Measurements from ENCODE around the gene KRTAP19-2.
"Not testable (repeated sequence)": the region's sequence is repeated elsewhere in the genome, so short reads cannot be mapped to it uniquely, and the experiment has no call there.

Gene KRTAP19-2

GRCh38 chr21:30487336-30487735 is at the start of gene KRTAP19-2:
KRTAP19-2 (minus strand) TSS chr21:30487436; CDS start chr21:30487348, 88 bp downstream.
- Histone ChIP-seq H3K9ac (ENCODE audit: low read depth, low read length) (no peak within 1 kb of the TSS), H3K36me3 (ENCODE audit: insufficient read depth, low read length) (no peaks in the 10 kb centered on the region; the same call in 1 of the 2 replicates), H3K4me1 (ENCODE audit: insufficient read depth, low read length) (no peaks in the 10 kb centered on the region), H3K9me3 (ENCODE audit: control insufficient read depth, insufficient read depth, low read length) (peaks cover 7% of the 10 kb centered on the region; the same call in 1 of the 2 replicates)

GRCh38 chr21:30518876-30519275 is 31.6 kb upstream of the KRTAP19-2 start:
- no peaks in the 10 kb centered on the region; the same call in 1 of the 2 replicates for H3K9me3 ChIP-seq (ENCODE audit: control insufficient read depth, insufficient read depth, low read length)

DNA sequence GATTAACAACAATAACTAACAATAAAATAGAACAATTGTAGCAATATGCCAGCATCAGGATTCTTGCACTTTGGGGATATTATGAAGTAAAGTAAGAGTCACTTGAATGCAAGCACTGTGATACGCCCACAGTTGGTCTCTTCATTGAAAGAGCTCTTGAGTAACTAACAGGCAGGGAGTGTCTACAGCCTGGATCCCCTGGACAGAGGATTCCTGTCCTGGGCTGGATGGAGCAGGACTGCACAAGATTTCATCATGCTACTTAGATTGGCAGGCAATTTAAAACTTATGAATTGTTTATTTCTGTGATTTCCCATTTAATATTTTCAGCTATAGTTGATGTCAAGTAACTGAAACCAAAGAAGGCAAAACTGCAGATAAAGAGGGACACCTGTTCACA is 28.4 kb upstream of the KRTAP19-2 start:
- no peaks in the 10 kb centered on the region; the same call in 1 of the 2 replicates for H3K9me3 ChIP-seq (ENCODE audit: control insufficient read depth, insufficient read depth, low read length)
- no peaks in the 10 kb centered on the region for H3K4me1 ChIP-seq (ENCODE audit: insufficient read depth, low read length)
- H3K9ac ChIP-seq (ENCODE audit: low read depth, low read length), result no peak overlapping the region
- H3K36me3 ChIP-seq (ENCODE audit: insufficient read depth, low read length), result no peaks in the 10 kb centered on the region

More at GRCh38 chr21:30518876-30519275, 31.6 kb upstream of the KRTAP19-2 start:
- Histone ChIP-seq H3K9ac (ENCODE audit: low read depth, low read length) (no peak overlapping the region), H3K4me1 (ENCODE audit: insufficient read depth, low read length) (no peaks in the 10 kb centered on the region), H3K36me3 (ENCODE audit: insufficient read depth, low read length) (no peaks in the 10 kb centered on the region)

DNA sequence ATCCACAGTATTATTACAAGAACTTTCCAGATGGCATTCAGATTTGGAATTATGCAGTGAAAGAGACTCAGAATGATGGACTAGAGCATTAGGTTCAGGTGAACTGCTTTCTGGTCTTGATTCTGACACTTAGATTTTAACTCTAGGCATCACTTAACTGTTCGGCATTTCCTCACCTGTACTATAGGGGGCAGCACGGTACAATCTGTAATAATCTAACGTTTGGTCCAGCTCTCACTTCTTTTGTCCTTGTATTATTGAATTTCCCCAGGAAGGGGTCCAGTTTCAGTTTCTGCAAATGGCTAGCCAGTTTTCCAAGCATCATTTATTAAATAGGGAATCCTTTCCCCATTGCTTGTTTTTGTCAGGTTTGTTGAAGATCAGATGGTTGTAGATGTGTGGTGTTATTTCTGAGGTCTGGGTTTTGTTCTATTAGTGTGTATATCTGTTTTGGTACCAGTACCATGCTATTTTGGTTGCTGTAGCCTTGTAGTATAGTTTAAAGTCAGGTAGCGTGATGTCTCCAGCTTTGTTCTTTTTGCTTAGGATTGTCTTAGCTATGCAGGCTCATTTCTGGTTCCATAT is 18.5 kb upstream of the KRTAP19-2 start:
- not testable (repeated sequence) for H3K9me3 ChIP-seq (ENCODE audit: control insufficient read depth, insufficient read depth, low read length); H3K9ac ChIP-seq (ENCODE audit: low read depth, low read length); H3K36me3 ChIP-seq (ENCODE audit: insufficient read depth, low read length); H3K4me1 ChIP-seq (ENCODE audit: insufficient read depth, low read length)

DNA sequence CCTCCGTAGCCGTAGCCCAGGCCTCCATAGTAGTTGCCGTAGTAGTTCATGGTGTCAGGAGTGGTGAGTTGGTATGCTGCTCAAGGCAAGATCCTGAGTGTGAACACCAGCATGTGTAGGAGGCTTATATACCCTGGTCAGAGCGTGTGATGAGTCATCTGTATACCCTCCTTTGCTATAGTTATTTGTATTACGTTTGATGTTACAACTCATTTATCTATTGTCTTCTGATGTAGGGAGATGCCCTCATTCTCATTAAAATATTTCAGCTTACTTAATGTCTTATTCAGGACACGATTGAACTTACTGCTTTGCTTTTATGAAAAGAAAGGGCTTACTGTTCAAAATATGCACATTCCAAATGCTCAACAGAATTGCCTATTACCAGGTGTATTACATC is 14.8 kb upstream of the KRTAP19-2 start, which contains the start of gene KRTAP19-5:
Gene KRTAP19-5, minus strand, starts transcription at position 101 of the 400 bp plus-strand sequence. Its CDS starts 51 bp downstream, at position 50.
- Histone ChIP-seq H3K9ac (ENCODE audit: low read depth, low read length) (no peak within 1 kb of the TSS), H3K9me3 (ENCODE audit: control insufficient read depth, insufficient read depth, low read length) (no peaks in the 10 kb centered on the region), H3K36me3 (ENCODE audit: insufficient read depth, low read length) (no peaks in the 10 kb centered on the region), H3K4me1 (ENCODE audit: insufficient read depth, low read length) (no peaks in the 10 kb centered on the region)

DNA sequence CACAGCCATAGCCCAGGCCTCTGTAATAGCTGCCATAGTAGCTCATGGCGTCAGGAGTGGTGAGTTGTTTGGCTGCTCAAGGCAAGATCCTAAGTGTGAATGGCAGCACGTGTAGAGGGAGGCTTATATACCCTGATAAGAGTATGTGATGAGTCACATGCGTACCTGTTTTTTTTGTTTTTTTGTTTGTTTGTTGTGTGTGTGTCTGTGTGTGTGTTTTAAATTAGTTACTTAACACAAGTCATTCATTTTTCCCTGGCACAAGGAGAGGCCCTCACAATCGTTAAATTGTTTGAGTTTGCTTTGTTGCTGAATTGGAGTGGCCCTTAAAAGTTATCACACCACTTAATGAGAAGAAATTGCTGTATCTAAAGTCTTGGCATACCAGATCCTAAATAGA is 9.8 kb upstream of the KRTAP19-2 start, which contains the start of gene KRTAP19-4:
Gene KRTAP19-4, minus strand, starts transcription at position 101 of the 400 bp plus-strand sequence. Its CDS starts 55 bp downstream, at position 46.
- H3K9ac ChIP-seq (ENCODE audit: low read depth, low read length), result no peak within 1 kb of the TSS
- H3K9me3 ChIP-seq (ENCODE audit: control insufficient read depth, insufficient read depth, low read length), result no peaks in the 10 kb centered on the region
- H3K36me3 ChIP-seq (ENCODE audit: insufficient read depth, low read length), result no peaks in the 10 kb centered on the region
- no peaks in the 10 kb centered on the region for H3K4me1 ChIP-seq (ENCODE audit: insufficient read depth, low read length)

DNA sequence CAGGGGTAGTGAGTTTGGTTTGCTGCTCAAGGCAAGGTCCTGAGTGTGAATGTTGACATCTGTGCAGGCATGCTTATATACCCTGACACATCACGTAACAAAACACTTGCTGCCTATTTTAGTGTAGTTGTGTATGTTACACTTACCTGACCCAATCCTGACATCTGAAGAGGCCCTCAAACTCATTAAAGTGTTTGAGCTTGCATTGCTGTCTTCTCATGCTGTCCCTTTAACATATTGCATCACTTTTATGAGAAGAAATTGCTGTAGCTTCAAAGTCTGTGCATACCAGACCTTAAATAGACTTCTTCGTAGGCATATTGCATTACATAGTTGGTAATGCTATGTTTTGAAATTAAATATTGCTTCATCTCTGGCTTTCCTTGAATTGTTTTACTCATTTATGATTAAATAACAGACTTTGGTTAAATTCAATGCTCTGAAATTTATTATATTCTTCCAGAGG is 4.8 kb upstream of the KRTAP19-2 start, which contains the start of gene KRTAP19-3:
Gene KRTAP19-3, minus strand, starts transcription at position 51 of the 466 bp plus-strand sequence. CDS start 56 bp downstream, outside the sequence.
- Histone ChIP-seq H3K9ac (ENCODE audit: low read depth, low read length) (no peak within 1 kb of the TSS), H3K9me3 (ENCODE audit: control insufficient read depth, insufficient read depth, low read length) (no peaks in the 10 kb centered on the region), H3K4me1 (ENCODE audit: insufficient read depth, low read length) (no peaks in the 10 kb centered on the region), H3K36me3 (ENCODE audit: insufficient read depth, low read length) (no peaks in the 10 kb centered on the region)

GRCh38 chr21:30486180-30486579 is 1.1 kb downstream of the KRTAP19-2 start:
- H3K36me3 ChIP-seq (ENCODE audit: insufficient read depth, low read length), result no peaks in the 10 kb centered on the region; the same call in 1 of the 2 replicates
- H3K9ac ChIP-seq (ENCODE audit: low read depth, low read length), result no peak overlapping the region
- peaks cover 7% of the 10 kb centered on the region; the same call in 1 of the 2 replicates for H3K9me3 ChIP-seq (ENCODE audit: control insufficient read depth, insufficient read depth, low read length)
- H3K4me1 ChIP-seq (ENCODE audit: insufficient read depth, low read length), result no peaks in the 10 kb centered on the region

DNA sequence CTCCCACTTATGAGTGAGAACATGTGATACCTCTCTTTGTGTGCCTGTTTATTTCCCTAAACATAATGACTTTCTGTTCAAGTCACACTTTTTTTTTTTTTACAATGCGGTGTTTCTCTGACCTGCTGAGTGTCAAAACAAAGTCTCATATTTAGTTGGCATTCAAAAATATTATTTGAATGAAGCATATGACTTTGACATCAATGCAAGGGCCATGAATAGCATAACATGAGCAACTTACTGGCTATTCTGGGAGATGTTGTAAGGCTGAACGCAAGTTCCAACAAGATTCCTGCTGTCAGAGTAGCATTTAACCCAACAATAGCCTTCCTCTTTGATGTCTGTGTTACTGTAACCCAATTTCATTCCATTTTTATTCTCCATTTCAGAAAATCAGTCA is 5.1 kb downstream of the KRTAP19-2 start:
- H3K4me1 ChIP-seq (ENCODE audit: insufficient read depth, low read length), result no peaks in the 10 kb centered on the region
- H3K36me3 ChIP-seq (ENCODE audit: insufficient read depth, low read length), result no peaks in the 10 kb centered on the region; the same call in 1 of the 2 replicates
- peaks cover 7% of the 10 kb centered on the region; the same call in 1 of the 2 replicates for H3K9me3 ChIP-seq (ENCODE audit: control insufficient read depth, insufficient read depth, low read length)
- no peak overlapping the region for H3K9ac ChIP-seq (ENCODE audit: low read depth, low read length)

- H3K4me1 ChIP-seq (ENCODE audit: insufficient read depth, low read length), result no peaks in the 10 kb centered on the region
Observed at GRCh38 chr21:30480145-30480544, 7.1 kb downstream of the KRTAP19-2 start, which contains the start of gene KRTAP19-1. KRTAP19-1 (minus strand) TSS chr21:30480367; CDS start chr21:30480317, 50 bp downstream.

GRCh38 chr21:30479259-30479658 is 8.0 kb downstream of the KRTAP19-2 start:
- no peaks in the 10 kb centered on the region; the same call in 1 of the 2 replicates for H3K9me3 ChIP-seq (ENCODE audit: control insufficient read depth, insufficient read depth, low read length)
- H3K4me1 ChIP-seq (ENCODE audit: insufficient read depth, low read length), result no peaks in the 10 kb centered on the region
- no peaks in the 10 kb centered on the region for H3K36me3 ChIP-seq (ENCODE audit: insufficient read depth, low read length)
- H3K9ac ChIP-seq (ENCODE audit: low read depth, low read length), result no peak overlapping the region

More at GRCh38 chr21:30480145-30480544, 7.1 kb downstream of the KRTAP19-2 start, which contains the start of gene KRTAP19-1:
- H3K9ac ChIP-seq (ENCODE audit: low read depth, low read length), result no peak within 1 kb of the TSS
- H3K9me3 ChIP-seq (ENCODE audit: control insufficient read depth, insufficient read depth, low read length), result no peaks in the 10 kb centered on the region; the same call in 1 of the 2 replicates
- no peaks in the 10 kb centered on the region for H3K36me3 ChIP-seq (ENCODE audit: insufficient read depth, low read length)

DNA sequence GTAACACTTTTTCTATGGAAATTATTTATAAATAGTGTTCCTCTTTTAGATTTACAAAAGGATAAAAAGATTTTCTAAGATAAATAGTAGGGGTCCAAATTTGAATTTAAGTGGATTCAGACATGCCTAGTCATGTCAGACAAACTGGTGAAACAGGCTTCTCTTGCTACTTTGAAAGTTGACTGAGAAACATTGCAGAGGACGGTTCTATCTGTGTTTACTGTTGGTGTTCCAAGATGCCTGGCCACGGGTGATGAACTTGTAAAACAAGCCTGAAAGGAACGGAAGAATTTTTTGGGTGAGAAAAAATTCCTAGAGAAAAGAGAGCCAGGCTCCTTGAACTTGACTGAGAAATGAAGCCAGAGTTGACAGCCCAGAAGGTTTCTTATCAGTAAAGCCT is 9.2 kb downstream of the KRTAP19-2 start:
- no peaks in the 10 kb centered on the region for H3K4me1 ChIP-seq (ENCODE audit: insufficient read depth, low read length)
- no peak overlapping the region for H3K9ac ChIP-seq (ENCODE audit: low read depth, low read length)
- no peaks in the 10 kb centered on the region for H3K36me3 ChIP-seq (ENCODE audit: insufficient read depth, low read length)
- H3K9me3 ChIP-seq (ENCODE audit: control insufficient read depth, insufficient read depth, low read length), result no peaks in the 10 kb centered on the region

DNA sequence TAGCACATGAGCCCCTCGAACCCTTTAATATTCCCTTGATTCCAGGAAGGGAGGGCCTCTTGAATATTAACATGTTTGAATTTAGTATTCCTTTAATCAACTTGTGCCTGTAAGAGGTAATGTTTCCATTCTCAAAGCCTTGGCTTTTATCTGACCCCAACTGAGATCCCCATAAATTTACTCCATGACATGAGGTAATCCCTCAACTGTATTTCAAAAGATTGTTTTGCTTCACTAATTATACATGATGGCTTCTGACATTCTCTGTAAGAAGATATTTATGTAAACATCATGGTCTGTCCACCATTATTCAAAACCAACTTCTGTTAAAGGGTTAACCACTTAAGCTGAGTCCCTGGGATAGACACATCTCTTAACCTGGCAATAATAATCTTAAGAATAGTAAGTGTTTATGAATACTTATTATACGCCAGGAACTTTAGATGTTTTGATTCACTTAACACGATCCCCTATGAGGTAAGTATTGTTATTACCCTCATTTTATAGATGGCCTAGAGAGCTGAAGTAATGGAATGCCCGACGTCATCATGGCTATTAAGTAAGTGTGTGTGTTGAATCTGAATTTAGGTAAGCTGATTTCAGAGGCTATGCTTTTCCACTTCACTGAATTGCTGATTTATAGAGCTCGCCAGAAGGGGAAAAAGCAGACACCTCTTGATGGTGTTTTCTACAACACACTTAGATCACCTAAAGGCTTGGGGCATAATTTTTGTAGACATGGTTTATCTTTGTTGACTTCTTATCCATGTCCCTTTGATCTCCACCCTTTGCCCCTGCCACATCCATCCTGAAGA is 18.1 kb downstream of the KRTAP19-2 start:
- H3K36me3 ChIP-seq (ENCODE audit: insufficient read depth, low read length), result no peaks in the 10 kb centered on the region
- no peaks in the 10 kb centered on the region for H3K4me1 ChIP-seq (ENCODE audit: insufficient read depth, low read length)
- no peaks in the 10 kb centered on the region for H3K9me3 ChIP-seq (ENCODE audit: control insufficient read depth, insufficient read depth, low read length)
- no peak overlapping the region for H3K9ac ChIP-seq (ENCODE audit: low read depth, low read length)

GRCh38 chr21:30463713-30464112 is 23.5 kb downstream of the KRTAP19-2 start:
- no peak overlapping the region for H3K9ac ChIP-seq (ENCODE audit: low read depth, low read length)
- H3K4me1 ChIP-seq (ENCODE audit: insufficient read depth, low read length), result no peaks in the 10 kb centered on the region
- no peaks in the 10 kb centered on the region for H3K36me3 ChIP-seq (ENCODE audit: insufficient read depth, low read length)
- H3K9me3 ChIP-seq (ENCODE audit: control insufficient read depth, insufficient read depth, low read length), result no peaks in the 10 kb centered on the region
